OCI-LY3 (cell line): ENCODE data around the gene PLD1.

Source experiments
- H2AFZ ChIP-seq: fragments of 200-600, 300-600 bp; shearing (Covaris generic); 2 replicates; pipeline ENCODE4 v1.6.0; 2014; ENCODE audit warnings: antibody characterized with exemption, low read depth, low read length
- H3K27ac ChIP-seq: fragments of 200-600, 300-600 bp; sonication (generic); 2 replicates; pipeline ENCODE4 v1.5.1; 2014; ENCODE audit warnings: mild to moderate bottlenecking, low read length, moderate library complexity, mixed read lengths
- H3K27me3 ChIP-seq: fragments of 200-600, 300-600 bp; sonication (generic); 2 replicates; pipeline ENCODE4 v1.6.1; 2014; ENCODE audit warnings: low read depth, low read length, mixed read lengths
- H3K36me3 ChIP-seq: fragments of 200-600, 300-600 bp; sonication (generic); replicated peaks from 2 replicates; pipeline ENCODE3; 2014; ENCODE audit warnings: low read depth, low read length, mixed read lengths
- H3K4me1 ChIP-seq: fragments of 300-600, 200-600 bp; sonication (generic); 2 replicates; pipeline ENCODE4 v1.6.1; 2014; ENCODE audit warnings: low read length, mixed read lengths
- H3K4me2 ChIP-seq: fragments of 200-600, 300-600 bp; sonication (generic); 2 replicates; pipeline ENCODE4 v1.6.1; 2014; ENCODE audit warnings: low read length, mixed read lengths
- H3K4me3 ChIP-seq: fragments of 300-600, 200-600 bp; sonication (generic); 2 replicates; pipeline ENCODE4 v1.5.1; 2014; ENCODE audit warnings: antibody characterized with exemption, mild to moderate bottlenecking, low read length, moderate library complexity
- H3K79me2 ChIP-seq: fragments of 300-600, 200-600 bp; shearing (Covaris generic); 2 replicates; pipeline ENCODE4 v1.6.1; 2014; ENCODE audit warnings: mild to moderate bottlenecking, low read length, mixed read lengths
- H3K9ac ChIP-seq: fragments of 300-600, 200-600 bp; shearing (Covaris generic); 2 replicates; pipeline ENCODE4 v1.6.0; 2014; ENCODE audit warnings: mild to moderate bottlenecking, low read length, moderate library complexity
- H3K9me3 ChIP-seq: fragments of 200-600, 300-600 bp; shearing (Covaris generic); 2 replicates; pipeline ENCODE4 v1.6.1; 2014; ENCODE audit warnings: low read length, mixed read lengths; ENCODE audit not compliant: insufficient read depth
- H4K20me1 ChIP-seq: fragments of 200-600, 300-600 bp; sonication (generic); 2 replicates; pipeline ENCODE4 v1.6.1; 2016; ENCODE audit warnings: low read length, mixed read lengths; ENCODE audit not compliant: insufficient read depth
- EZH2phosphoT487 ChIP-seq: fragments of 200-600 bp; shearing (Covaris generic); IDR thresholded peaks from 2 replicates; pipeline ENCODE4 v1.6.1; 2018; ENCODE audit warnings: antibody characterized with exemption, mixed run types, low read depth
- TF ChIP-seq, protein P1 (sequence below): fragments of 200-600, 300-600 bp; sonication (generic); IDR thresholded peaks from 2 replicates; pipeline ENCODE4 v1.5.1; 2014; ENCODE audit warnings: antibody characterized with exemption, low read length, low read depth

PLD1 gene

DNA sequence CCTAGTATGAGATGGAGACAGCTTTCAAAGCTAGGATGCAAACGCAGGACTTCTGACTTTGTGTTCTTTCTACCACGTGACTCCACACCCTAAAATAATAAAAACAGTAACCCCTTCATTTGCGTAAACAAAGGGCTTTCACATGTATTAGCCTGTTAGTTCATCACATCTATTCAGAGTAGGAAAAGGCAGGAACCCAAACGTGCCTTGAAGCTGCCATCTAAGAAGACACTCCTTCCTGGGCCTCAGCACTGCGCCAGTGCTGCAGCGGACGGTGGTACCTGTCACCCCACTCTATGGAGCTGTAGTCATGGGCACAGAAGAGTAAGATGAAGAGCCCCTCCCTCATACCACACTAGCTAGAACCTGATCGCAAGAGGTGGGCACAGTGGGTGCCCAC is 34.3 kb downstream of the PLD1 start:
- Histone ChIP-seq H3K27me3 (peaks cover 15% of the 10 kb centered on the region; the same call in 1 of the 2 replicates), H3K79me2 (no peaks in the 10 kb centered on the region), H3K4me3 (no peak overlapping the region), H3K4me1 (peaks cover 17% of the 10 kb centered on the region), H3K27ac (no peak overlapping the region), H3K4me2 (no peak overlapping the region), H3K9me3 (no peaks in the 10 kb centered on the region), H3K36me3 (no peaks in the 10 kb centered on the region), H4K20me1 (no peaks in the 10 kb centered on the region), H3K9ac (no peak overlapping the region), H2AFZ (no peak overlapping the region)
- TF ChIP-seq, protein P1, sequence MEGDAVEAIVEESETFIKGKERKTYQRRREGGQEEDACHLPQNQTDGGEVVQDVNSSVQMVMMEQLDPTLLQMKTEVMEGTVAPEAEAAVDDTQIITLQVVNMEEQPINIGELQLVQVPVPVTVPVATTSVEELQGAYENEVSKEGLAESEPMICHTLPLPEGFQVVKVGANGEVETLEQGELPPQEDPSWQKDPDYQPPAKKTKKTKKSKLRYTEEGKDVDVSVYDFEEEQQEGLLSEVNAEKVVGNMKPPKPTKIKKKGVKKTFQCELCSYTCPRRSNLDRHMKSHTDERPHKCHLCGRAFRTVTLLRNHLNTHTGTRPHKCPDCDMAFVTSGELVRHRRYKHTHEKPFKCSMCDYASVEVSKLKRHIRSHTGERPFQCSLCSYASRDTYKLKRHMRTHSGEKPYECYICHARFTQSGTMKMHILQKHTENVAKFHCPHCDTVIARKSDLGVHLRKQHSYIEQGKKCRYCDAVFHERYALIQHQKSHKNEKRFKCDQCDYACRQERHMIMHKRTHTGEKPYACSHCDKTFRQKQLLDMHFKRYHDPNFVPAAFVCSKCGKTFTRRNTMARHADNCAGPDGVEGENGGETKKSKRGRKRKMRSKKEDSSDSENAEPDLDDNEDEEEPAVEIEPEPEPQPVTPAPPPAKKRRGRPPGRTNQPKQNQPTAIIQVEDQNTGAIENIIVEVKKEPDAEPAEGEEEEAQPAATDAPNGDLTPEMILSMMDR: no peak
- no peak for TF ChIP-seq EZH2phosphoT487

GRCh38 chr3:171774521-171774920 is 35.8 kb downstream of the PLD1 start:
- no peak for TF ChIP-seq EZH2phosphoT487
- TF ChIP-seq, protein P1: no peak
- H2AFZ ChIP-seq: no peak overlapping the region
- H3K27me3 ChIP-seq: peaks cover 11% of the 10 kb centered on the region; the same call in 1 of the 2 replicates
- peaks cover 17% of the 10 kb centered on the region for H3K4me1 ChIP-seq
- no peak overlapping the region for H3K9ac ChIP-seq
- H3K27ac ChIP-seq: no peak overlapping the region
- no peak overlapping the region for H3K4me2 ChIP-seq
- no peaks in the 10 kb centered on the region for H3K9me3 ChIP-seq
- H3K79me2 ChIP-seq: no peaks in the 10 kb centered on the region
- no peak overlapping the region for H3K4me3 ChIP-seq
- no peaks in the 10 kb centered on the region for H4K20me1 ChIP-seq
- H3K36me3 ChIP-seq: no peaks in the 10 kb centered on the region

- H3K79me2 ChIP-seq: no peaks in the 10 kb centered on the region
- H2AFZ ChIP-seq: no peak overlapping the region
- H3K36me3 ChIP-seq: no peaks in the 10 kb centered on the region
- H3K27me3 ChIP-seq: peaks cover 11% of the 10 kb centered on the region
- no peaks in the 10 kb centered on the region for H3K9me3 ChIP-seq
- no peak overlapping the region for H3K4me3 ChIP-seq
- no peak overlapping the region for H3K27ac ChIP-seq
- no peaks in the 10 kb centered on the region for H4K20me1 ChIP-seq
- TF ChIP-seq, protein P1: peak; percentile 86
- no peak for TF ChIP-seq EZH2phosphoT487
- H3K4me2 ChIP-seq: peak overlapping the region; percentile 27
- H3K4me1 ChIP-seq: peaks cover 12% of the 10 kb centered on the region
- no peak overlapping the region for H3K9ac ChIP-seq
Observed at GRCh38 chr3:171772427-171773056, 37.7 kb downstream of the PLD1 start.

DNA sequence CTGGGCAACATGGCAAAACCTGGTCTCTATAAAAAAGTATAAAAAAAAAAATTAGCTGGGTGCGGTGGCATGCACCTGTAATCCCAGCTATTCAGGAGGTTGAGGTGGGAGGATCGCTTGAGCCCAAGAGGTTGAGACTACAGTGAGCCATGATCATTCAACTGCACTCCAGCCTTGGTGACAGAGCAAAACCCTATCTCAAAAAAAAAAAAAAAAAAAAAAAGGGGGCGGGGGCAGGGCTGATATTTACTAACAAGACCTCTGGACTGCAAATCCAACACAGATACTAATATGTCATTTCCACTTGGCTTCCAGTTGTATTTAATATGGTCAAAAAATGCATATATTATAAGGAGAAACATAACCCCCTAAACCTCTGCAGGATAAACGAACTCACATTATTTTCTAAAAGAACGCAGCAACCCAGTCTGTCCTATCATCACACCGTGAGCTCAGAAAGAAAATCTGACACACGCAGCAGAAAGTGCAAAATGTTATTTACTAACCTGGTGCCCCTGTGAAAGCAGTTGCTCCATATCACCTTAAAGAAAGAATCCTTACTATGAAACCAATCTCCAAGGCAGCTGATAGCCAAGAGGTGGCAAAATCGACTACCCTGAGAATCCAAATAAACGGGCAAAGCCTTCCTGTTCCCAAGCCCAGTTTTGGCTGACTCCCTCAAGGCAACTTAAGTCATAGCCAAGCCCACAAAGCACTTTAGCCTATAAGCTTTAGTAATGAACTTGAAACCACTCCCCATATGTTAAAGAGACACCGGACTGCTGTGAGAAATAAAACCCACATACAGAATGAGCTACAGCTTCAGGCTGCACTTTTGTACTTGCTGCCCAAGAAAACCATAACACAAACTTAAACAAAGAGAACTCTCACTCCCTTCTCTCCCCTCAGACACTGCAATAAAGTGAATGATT is 39.3 kb downstream of the PLD1 start:
- Histone ChIP-seq H3K36me3 (no peaks in the 10 kb centered on the region), H3K4me2 (no peak overlapping the region), H3K9ac (no peak overlapping the region), H3K4me3 (no peak overlapping the region), H3K27ac (no peak overlapping the region), H3K4me1 (peaks cover 9% of the 10 kb centered on the region; the same call in 1 of the 2 replicates), H3K79me2 (no peaks in the 10 kb centered on the region), H3K9me3 (no peaks in the 10 kb centered on the region), H2AFZ (0 out of 2 replicates have a peak overlapping the region, but pooled peaks have one; percentile 31), H4K20me1 (no peaks in the 10 kb centered on the region), H3K27me3 (peaks cover 11% of the 10 kb centered on the region)
- TF ChIP-seq, protein P1: no peak
- TF ChIP-seq EZH2phosphoT487: no peak
